ENCODE data around the gene C2orf78. TPM values are rescaled to one million over a fixed set of nuclear protein-coding genes. Genes with fewer than 3 reads are reported as not detected.

The C2orf78 gene
- polyA plus RNA-seq, 1 of the 3 experiments (the other 2 are of a cell fraction) = 0.02 TPM

DNA sequence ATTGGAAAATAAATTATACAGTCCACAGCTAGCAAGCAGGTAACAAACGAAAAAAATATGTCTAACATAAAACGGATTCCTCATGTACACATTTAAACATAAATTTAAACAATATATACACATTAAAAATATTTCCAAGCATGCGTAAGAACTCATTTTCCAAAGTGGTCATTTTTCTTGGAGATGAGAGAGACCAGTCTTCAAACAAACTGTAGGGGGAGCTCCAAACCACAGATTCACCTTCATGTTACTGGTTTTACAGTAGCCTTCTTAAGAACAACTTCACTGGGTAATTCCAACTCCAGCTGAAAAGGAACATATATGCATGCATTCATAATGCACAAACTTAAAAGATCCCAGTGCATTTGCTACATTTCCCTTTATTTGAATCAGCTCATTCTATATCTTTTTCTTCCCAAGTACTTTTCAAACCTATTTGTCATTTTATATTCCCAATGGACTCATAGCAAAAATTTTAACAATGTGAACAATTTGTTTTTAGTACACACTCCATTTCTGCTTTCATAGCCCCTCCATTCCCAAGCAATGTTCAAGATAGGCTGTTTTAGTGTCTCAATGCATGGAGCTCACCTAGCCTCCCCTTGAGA, 40.0 kb downstream of the C2orf78 start:
- Histone ChIP-seq H3K9me3 (no peaks in the 10 kb centered on the region), H2AFZ (ENCODE audit: low read depth) (no peak overlapping the region), H3K4me1 (ENCODE audit: control insufficient read depth in 1 of 2, insufficient read depth in 2 of 2, low read depth in 1 of 2, low read length in 1 of 2) (no peaks in the 10 kb centered on the region), H3K9ac (no peak overlapping the region), H3K79me2 (ENCODE audit: insufficient read depth) (no peaks in the 10 kb centered on the region), H3K9me2 (no peaks in the 10 kb centered on the region), H3K27ac (ENCODE audit: low read depth in 2 of 2, low read length in 1 of 2) (no peak overlapping the region), H3F3A (replicated peaks; ENCODE audit: insufficient read depth) (peaks cover 5% of the 10 kb centered on the region), H3K4me2 (no peak overlapping the region), H3K4me3 (ENCODE audit: low read depth in 2 of 2, low read length in 1 of 2) (peak overlapping the region in 1 of 2 experiments; percentile 23; a peak in 1 of 4 replicates), H3K27me3 (ENCODE audit: insufficient read depth) (0 out of 2 replicates have a peak, but pooled peaks cover 9% of the 10 kb centered on the region), H4K20me1 (ENCODE audit: insufficient read depth) (no peaks in the 10 kb centered on the region), H3K36me3 (replicated peaks in 1 of 2; ENCODE audit: control insufficient read depth in 1 of 2, insufficient read depth in 2 of 2, low read length in 1 of 2) (no peaks in the 10 kb centered on the region)
- POLR2A ChIA-PET = interaction anchor here (0.7 to 1.9 kb wide), 2 partner anchors 296 to 327 kb away, joined by 3 to 6 read pairs; no protein-coding TSS in a partner anchor
- CTCF ChIA-PET = interaction anchor here (0.7 to 9.4 kb wide), 55 partner anchors 9 to 753 kb away, joined by 3 to 155 read pairs (median 4); partner anchors contain the start of genes BOLA3, MOB1A and MTHFD2
- TF ChIP-seq, protein P1, sequence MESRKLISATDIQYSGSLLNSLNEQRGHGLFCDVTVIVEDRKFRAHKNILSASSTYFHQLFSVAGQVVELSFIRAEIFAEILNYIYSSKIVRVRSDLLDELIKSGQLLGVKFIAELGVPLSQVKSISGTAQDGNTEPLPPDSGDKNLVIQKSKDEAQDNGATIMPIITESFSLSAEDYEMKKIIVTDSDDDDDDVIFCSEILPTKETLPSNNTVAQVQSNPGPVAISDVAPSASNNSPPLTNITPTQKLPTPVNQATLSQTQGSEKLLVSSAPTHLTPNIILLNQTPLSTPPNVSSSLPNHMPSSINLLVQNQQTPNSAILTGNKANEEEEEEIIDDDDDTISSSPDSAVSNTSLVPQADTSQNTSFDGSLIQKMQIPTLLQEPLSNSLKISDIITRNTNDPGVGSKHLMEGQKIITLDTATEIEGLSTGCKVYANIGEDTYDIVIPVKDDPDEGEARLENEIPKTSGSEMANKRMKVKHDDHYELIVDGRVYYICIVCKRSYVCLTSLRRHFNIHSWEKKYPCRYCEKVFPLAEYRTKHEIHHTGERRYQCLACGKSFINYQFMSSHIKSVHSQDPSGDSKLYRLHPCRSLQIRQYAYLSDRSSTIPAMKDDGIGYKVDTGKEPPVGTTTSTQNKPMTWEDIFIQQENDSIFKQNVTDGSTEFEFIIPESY (IDR thresholded peaks at IDR 0.05; ENCODE audit: borderline replicate concordance, low read depth) = no peak
- TF ChIP-seq, protein P2, sequence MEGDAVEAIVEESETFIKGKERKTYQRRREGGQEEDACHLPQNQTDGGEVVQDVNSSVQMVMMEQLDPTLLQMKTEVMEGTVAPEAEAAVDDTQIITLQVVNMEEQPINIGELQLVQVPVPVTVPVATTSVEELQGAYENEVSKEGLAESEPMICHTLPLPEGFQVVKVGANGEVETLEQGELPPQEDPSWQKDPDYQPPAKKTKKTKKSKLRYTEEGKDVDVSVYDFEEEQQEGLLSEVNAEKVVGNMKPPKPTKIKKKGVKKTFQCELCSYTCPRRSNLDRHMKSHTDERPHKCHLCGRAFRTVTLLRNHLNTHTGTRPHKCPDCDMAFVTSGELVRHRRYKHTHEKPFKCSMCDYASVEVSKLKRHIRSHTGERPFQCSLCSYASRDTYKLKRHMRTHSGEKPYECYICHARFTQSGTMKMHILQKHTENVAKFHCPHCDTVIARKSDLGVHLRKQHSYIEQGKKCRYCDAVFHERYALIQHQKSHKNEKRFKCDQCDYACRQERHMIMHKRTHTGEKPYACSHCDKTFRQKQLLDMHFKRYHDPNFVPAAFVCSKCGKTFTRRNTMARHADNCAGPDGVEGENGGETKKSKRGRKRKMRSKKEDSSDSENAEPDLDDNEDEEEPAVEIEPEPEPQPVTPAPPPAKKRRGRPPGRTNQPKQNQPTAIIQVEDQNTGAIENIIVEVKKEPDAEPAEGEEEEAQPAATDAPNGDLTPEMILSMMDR (IDR thresholded peaks at IDR 0.05) = peak; percentile 95
- TF ChIP-seq RAD21 (IDR thresholded peaks at IDR 0.05; ENCODE audit: low read length) (peak; percentile 91), SMC3 (IDR thresholded peaks at IDR 0.05; ENCODE audit: low read depth, low read length) (peak; percentile 54)
- 13% methylated on average over 3 of the region's 3 CpGs for WGBS (ENCODE audit: low lambda C conversion rate)
- peak; percentile 67 for DNase-seq

DNA sequence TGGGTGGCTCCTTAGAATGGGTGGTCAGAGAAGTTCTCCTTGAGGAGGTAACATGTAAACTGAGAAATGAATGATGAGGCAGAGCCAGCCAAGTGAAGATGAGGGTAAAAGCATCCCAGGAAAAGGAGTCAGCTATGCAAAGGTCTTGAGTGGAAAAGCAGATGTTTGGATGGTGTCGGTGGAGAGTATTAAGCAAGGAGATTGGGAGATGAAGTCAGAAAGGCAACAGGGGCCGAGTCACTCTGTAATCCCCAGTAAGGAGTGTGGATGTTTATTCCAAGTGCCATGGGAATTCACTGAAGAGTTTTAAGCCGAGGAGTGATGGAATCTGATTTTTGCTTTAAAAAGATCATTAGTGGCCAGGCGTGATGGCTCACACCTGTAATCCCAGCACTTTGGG, 41.4 kb downstream of the C2orf78 start:
- Histone ChIP-seq H3K9ac (no peak overlapping the region), H3K27me3 (ENCODE audit: insufficient read depth) (0 out of 2 replicates have a peak, but pooled peaks cover 2% of the 10 kb centered on the region), H3K4me1 (ENCODE audit: control insufficient read depth in 1 of 2, insufficient read depth in 2 of 2, low read depth in 1 of 2, low read length in 1 of 2) (peaks cover 0 to 7% of the 10 kb centered on the region in 2 experiments; a peak in 3 of 4 replicates), H4K20me1 (ENCODE audit: insufficient read depth) (no peaks in the 10 kb centered on the region), H3K27ac (ENCODE audit: low read depth in 2 of 2, low read length in 1 of 2) (no peak overlapping the region), H3K36me3 (replicated peaks in 1 of 2; ENCODE audit: control insufficient read depth in 1 of 2, insufficient read depth in 2 of 2, low read length in 1 of 2) (no peaks in the 10 kb centered on the region), H3K9me3 (no peaks in the 10 kb centered on the region), H3K4me2 (no peak overlapping the region), H3K79me2 (ENCODE audit: insufficient read depth) (peaks cover 13% of the 10 kb centered on the region), H3K4me3 (ENCODE audit: low read depth in 2 of 2, low read length in 1 of 2) (no peak overlapping the region), H3K9me2 (no peaks in the 10 kb centered on the region), H2AFZ (ENCODE audit: low read depth) (no peak overlapping the region), H3F3A (replicated peaks; ENCODE audit: insufficient read depth) (peaks cover 15% of the 10 kb centered on the region)
- 58% methylated on average over 4 of the region's 4 CpGs for WGBS (ENCODE audit: low lambda C conversion rate)
- TF ChIP-seq, protein P3, sequence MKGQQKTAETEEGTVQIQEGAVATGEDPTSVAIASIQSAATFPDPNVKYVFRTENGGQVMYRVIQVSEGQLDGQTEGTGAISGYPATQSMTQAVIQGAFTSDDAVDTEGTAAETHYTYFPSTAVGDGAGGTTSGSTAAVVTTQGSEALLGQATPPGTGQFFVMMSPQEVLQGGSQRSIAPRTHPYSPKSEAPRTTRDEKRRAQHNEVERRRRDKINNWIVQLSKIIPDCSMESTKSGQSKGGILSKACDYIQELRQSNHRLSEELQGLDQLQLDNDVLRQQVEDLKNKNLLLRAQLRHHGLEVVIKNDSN (IDR thresholded peaks at IDR 0.05; ENCODE audit: borderline replicate concordance, low read depth) = no peak
- TF ChIP-seq MXI1 (IDR thresholded peaks at IDR 0.05; ENCODE audit: low read depth, low read length) (no peak), TCF12 (IDR thresholded peaks at IDR 0.05) (no peak), FOXM1 (IDR thresholded peaks at IDR 0.05; ENCODE audit: low read depth) (no peak), RAD21 (IDR thresholded peaks at IDR 0.05; ENCODE audit: low read length) (no peak), POLR2AphosphoS5 (IDR thresholded peaks at IDR 0.05; ENCODE audit: low read depth, low read length) (no peak), FOSL2 (IDR thresholded peaks at IDR 0.05; ENCODE audit: borderline replicate concordance, low read depth) (no peak), ELF1 (IDR thresholded peaks at IDR 0.05) (no peak), JUND (IDR thresholded peaks at IDR 0.05) (no peak), EP300 (IDR thresholded peaks at IDR 0.05; ENCODE audit: borderline replicate concordance in 1 of 2, low read depth in 1 of 2, low read length in 1 of 2) (no peak)
- TF ChIP-seq, protein P4, sequence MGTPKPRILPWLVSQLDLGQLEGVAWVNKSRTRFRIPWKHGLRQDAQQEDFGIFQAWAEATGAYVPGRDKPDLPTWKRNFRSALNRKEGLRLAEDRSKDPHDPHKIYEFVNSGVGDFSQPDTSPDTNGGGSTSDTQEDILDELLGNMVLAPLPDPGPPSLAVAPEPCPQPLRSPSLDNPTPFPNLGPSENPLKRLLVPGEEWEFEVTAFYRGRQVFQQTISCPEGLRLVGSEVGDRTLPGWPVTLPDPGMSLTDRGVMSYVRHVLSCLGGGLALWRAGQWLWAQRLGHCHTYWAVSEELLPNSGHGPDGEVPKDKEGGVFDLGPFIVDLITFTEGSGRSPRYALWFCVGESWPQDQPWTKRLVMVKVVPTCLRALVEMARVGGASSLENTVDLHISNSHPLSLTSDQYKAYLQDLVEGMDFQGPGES (IDR thresholded peaks at IDR 0.05; ENCODE audit: low read depth, low read length) = no peak
- TF ChIP-seq, protein P5, sequence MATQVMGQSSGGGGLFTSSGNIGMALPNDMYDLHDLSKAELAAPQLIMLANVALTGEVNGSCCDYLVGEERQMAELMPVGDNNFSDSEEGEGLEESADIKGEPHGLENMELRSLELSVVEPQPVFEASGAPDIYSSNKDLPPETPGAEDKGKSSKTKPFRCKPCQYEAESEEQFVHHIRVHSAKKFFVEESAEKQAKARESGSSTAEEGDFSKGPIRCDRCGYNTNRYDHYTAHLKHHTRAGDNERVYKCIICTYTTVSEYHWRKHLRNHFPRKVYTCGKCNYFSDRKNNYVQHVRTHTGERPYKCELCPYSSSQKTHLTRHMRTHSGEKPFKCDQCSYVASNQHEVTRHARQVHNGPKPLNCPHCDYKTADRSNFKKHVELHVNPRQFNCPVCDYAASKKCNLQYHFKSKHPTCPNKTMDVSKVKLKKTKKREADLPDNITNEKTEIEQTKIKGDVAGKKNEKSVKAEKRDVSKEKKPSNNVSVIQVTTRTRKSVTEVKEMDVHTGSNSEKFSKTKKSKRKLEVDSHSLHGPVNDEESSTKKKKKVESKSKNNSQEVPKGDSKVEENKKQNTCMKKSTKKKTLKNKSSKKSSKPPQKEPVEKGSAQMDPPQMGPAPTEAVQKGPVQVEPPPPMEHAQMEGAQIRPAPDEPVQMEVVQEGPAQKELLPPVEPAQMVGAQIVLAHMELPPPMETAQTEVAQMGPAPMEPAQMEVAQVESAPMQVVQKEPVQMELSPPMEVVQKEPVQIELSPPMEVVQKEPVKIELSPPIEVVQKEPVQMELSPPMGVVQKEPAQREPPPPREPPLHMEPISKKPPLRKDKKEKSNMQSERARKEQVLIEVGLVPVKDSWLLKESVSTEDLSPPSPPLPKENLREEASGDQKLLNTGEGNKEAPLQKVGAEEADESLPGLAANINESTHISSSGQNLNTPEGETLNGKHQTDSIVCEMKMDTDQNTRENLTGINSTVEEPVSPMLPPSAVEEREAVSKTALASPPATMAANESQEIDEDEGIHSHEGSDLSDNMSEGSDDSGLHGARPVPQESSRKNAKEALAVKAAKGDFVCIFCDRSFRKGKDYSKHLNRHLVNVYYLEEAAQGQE (IDR thresholded peaks at IDR 0.05; ENCODE audit: low read depth, low read length) = no peak
- ChIA-PET CTCF (interaction anchor here (1.0 to 9.4 kb wide), 8 partner anchors 13 to 510 kb away, joined by 3 to 155 read pairs (median 10); partner anchors contain the start of gene BOLA3), POLR2A (interaction anchor here (1.9 kb wide), 1 partner anchor 295 kb away, joined by 6 read pairs; no protein-coding TSS in a partner anchor)
- no peak for DNase-seq
